ENCODE results near the gene STK39.

Gene STK39

DNA sequence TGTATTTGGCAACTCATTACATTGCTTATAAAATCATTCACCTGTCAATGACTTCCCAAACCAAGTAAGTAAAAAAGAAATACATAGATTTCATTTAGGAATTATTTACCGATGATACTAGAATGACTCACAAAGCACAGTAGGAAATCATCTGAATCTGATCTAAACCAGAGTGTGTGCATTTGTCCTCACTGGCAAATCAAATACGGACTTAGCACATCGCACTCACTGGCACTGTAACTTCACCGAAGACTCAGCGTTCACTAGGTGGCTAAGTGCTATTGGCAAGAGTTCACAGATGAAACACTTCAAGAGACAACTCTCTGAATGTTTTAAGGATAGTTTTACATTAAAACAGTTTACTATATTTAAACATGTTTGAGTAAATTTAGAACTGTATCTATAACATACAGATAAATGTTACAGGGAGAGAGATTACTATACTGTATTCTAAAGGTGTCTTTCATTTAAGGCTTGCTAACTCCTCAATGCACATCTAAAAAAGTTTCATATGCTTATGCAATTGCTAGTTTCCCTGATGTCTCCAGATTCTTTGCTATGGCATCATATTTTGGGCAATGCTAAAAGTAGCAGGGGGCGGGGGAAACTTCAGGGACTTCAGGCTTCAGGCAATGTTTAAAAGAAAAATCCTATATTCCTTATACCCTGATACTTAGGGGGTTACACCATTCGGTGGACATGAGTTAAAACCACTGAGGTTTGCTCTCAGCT lies 48.8 kb downstream of the STK39 start:
- no peak overlapping the region for H3K4ac ChIP-seq (ENCODE audit: low read depth in 1 of 2, low read length in 2 of 2)
- H3K27me3 ChIP-seq (ENCODE audit: control insufficient read depth in 1 of 2, insufficient read depth in 1 of 2, low read length in 2 of 2), result no peaks in the 10 kb centered on the region
- H2BK120ac ChIP-seq (ENCODE audit: low read depth, low read length), result no peak overlapping the region
- H3K9ac ChIP-seq (ENCODE audit: low read length), result peak overlapping the region; percentile 10
- no peak overlapping the region for H4K8ac ChIP-seq (ENCODE audit: low read length)
- peaks cover 5% of the 10 kb centered on the region for H3K4me1 ChIP-seq (ENCODE audit: control insufficient read depth, insufficient read depth, low read depth, low read length)
- H2BK15ac ChIP-seq (ENCODE audit: low read depth, poor library complexity, severe bottlenecking), result no peak overlapping the region
- no peak overlapping the region for H2AFZ ChIP-seq (ENCODE audit: low read depth, low read length)
- no peak overlapping the region for H2BK5ac ChIP-seq (ENCODE audit: low read depth, low read length, poor library complexity, severe bottlenecking)
- no peak overlapping the region for H4K91ac ChIP-seq (ENCODE audit: low read length)
- no peaks in the 10 kb centered on the region for H3K9me3 ChIP-seq (ENCODE audit: control insufficient read depth, low read length)
- no peak overlapping the region for H2AK5ac ChIP-seq (ENCODE audit: low read length, severe bottlenecking)
- H3K79me1 ChIP-seq (replicated peaks; ENCODE audit: low read length, poor library complexity, severe bottlenecking), result peaks cover 19% of the 10 kb centered on the region
- H3K4me2 ChIP-seq (ENCODE audit: low read length, poor library complexity, severe bottlenecking), result no peak overlapping the region
- DNase-seq, result no peak
- H3K36me3 ChIP-seq (ENCODE audit: control insufficient read depth in 1 of 2, insufficient read depth in 2 of 2, low read depth in 1 of 2, low read length in 2 of 2), result no peaks in the 10 kb centered on the region
- no peak overlapping the region for H3K4me3 ChIP-seq (ENCODE audit: insufficient read depth in 1 of 2, low read depth in 1 of 2, low read length in 2 of 2)
- no peak overlapping the region for H3K18ac ChIP-seq (ENCODE audit: low read depth in 1 of 2, low read length in 2 of 2)
- 97% methylated on average over 7 of the region's 7 CpGs for WGBS
- H2BK12ac ChIP-seq (ENCODE audit: low read length in 2 of 2), result no peak overlapping the region
- no peak overlapping the region for H3K23ac ChIP-seq (ENCODE audit: low read length in 2 of 2)
- no peak overlapping the region for H3K27ac ChIP-seq (ENCODE audit: low read length, poor library complexity, severe bottlenecking)
- H3K14ac ChIP-seq (ENCODE audit: low read length in 2 of 2), result no peak overlapping the region

DNA sequence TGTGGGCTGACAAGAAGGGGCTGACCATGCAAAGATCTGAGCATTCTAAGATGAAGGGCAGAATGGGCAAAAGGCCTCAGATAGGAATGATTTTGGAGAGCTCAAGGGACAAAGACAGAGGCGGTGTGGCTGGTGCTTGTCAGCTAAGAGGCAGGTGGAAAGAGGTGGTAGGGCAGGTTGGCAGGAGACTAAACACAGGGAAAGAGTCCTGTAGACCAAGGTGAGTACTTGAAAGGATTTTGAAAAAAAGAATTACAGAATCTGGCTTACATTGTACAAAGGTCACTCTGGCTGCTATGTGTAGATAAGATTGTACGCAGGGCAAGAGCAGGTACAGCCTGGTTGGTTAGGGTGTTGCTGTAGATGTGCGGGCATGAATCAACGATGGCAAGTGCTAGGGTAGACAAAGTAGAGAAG lies 50.6 kb downstream of the STK39 start:
- no peak overlapping the region for H3K4ac ChIP-seq (ENCODE audit: low read depth in 1 of 2, low read length in 2 of 2)
- 98% methylated on average over 4 of the region's 4 CpGs for WGBS
- H4K8ac ChIP-seq (ENCODE audit: low read length), result no peak overlapping the region
- DNase-seq, result no peak
- H3K9me3 ChIP-seq (ENCODE audit: control insufficient read depth, low read length), result no peaks in the 10 kb centered on the region
- no peak overlapping the region for H2AFZ ChIP-seq (ENCODE audit: low read depth, low read length)
- no peak overlapping the region for H3K18ac ChIP-seq (ENCODE audit: low read depth in 1 of 2, low read length in 2 of 2)
- no peak overlapping the region for H2BK12ac ChIP-seq (ENCODE audit: low read length in 2 of 2)
- H3K4me2 ChIP-seq (ENCODE audit: low read length, poor library complexity, severe bottlenecking), result no peak overlapping the region
- no peak overlapping the region for H2BK15ac ChIP-seq (ENCODE audit: low read depth, poor library complexity, severe bottlenecking)
- H3K23ac ChIP-seq (ENCODE audit: low read length in 2 of 2), result no peak overlapping the region
- no peak overlapping the region for H3K27ac ChIP-seq (ENCODE audit: low read length, poor library complexity, severe bottlenecking)
- no peaks in the 10 kb centered on the region for H3K27me3 ChIP-seq (ENCODE audit: control insufficient read depth in 1 of 2, insufficient read depth in 1 of 2, low read length in 2 of 2)
- no peak overlapping the region for H2AK5ac ChIP-seq (ENCODE audit: low read length, severe bottlenecking)
- no peak overlapping the region for H3K14ac ChIP-seq (ENCODE audit: low read length in 2 of 2)
- peaks cover 24% of the 10 kb centered on the region for H3K79me1 ChIP-seq (replicated peaks; ENCODE audit: low read length, poor library complexity, severe bottlenecking)
- no peak overlapping the region for H4K91ac ChIP-seq (ENCODE audit: low read length)
- H2BK120ac ChIP-seq (ENCODE audit: low read depth, low read length), result no peak overlapping the region
- H3K36me3 ChIP-seq (ENCODE audit: control insufficient read depth in 1 of 2, insufficient read depth in 2 of 2, low read depth in 1 of 2, low read length in 2 of 2), result no peaks in the 10 kb centered on the region
- no peak overlapping the region for H3K9ac ChIP-seq (ENCODE audit: low read length)
- H3K4me3 ChIP-seq (ENCODE audit: insufficient read depth in 1 of 2, low read depth in 1 of 2, low read length in 2 of 2), result no peak overlapping the region
- peaks cover 12% of the 10 kb centered on the region for H3K4me1 ChIP-seq (ENCODE audit: control insufficient read depth, insufficient read depth, low read depth, low read length)
- H2BK5ac ChIP-seq (ENCODE audit: low read depth, low read length, poor library complexity, severe bottlenecking), result no peak overlapping the region

DNA sequence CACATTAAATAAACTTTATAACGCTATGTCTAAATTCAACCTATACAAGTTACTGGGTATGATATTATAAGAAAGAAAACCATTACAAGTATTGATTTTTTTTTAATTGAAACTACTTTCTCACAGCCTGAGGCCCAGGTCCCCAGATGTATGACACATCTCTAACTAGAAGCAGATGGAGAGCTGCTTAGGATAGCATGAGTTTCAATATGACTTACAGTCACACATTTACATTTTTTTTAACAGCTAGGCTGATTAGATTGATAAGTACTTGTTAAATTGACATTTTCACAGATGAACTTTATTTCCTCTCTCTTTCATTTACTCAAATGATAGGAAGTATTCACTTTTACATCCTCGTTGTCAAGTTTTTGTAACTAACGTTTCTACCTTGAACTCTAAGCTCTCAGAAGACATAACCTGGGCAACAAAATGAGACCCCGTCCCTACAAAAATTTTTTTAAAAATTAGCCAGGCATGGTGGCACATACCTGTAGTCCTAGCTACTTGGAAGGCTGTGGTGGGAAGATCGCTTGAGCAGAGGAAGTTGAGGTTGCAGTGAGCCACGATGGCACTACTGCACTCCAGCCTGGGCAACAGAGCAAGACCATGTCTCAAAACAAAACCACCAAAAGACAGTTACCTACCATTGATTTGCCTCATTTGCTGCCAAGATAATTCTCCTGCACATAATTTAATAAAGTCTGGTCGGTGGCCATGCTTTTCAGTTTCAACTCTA lies 52.4 kb downstream of the STK39 start:
- Histone ChIP-seq H2BK15ac (ENCODE audit: low read depth, poor library complexity, severe bottlenecking) (no peak overlapping the region), H3K4ac (ENCODE audit: low read depth in 1 of 2, low read length in 2 of 2) (no peak overlapping the region), H2BK5ac (ENCODE audit: low read depth, low read length, poor library complexity, severe bottlenecking) (no peak overlapping the region), H3K79me1 (replicated peaks; ENCODE audit: low read length, poor library complexity, severe bottlenecking) (peaks cover 30% of the 10 kb centered on the region), H2AK5ac (ENCODE audit: low read length, severe bottlenecking) (no peak overlapping the region), H3K27ac (ENCODE audit: low read length, poor library complexity, severe bottlenecking) (no peak overlapping the region), H3K18ac (ENCODE audit: low read depth in 1 of 2, low read length in 2 of 2) (no peak overlapping the region), H3K4me1 (ENCODE audit: control insufficient read depth, insufficient read depth, low read depth, low read length) (peaks cover 10% of the 10 kb centered on the region), H3K4me3 (ENCODE audit: insufficient read depth in 1 of 2, low read depth in 1 of 2, low read length in 2 of 2) (no peak overlapping the region), H4K91ac (ENCODE audit: low read length) (no peak overlapping the region), H3K9me3 (ENCODE audit: control insufficient read depth, low read length) (no peaks in the 10 kb centered on the region), H3K9ac (ENCODE audit: low read length) (peak overlapping the region; percentile 35), H2BK12ac (ENCODE audit: low read length in 2 of 2) (no peak overlapping the region), H3K27me3 (ENCODE audit: control insufficient read depth in 1 of 2, insufficient read depth in 1 of 2, low read length in 2 of 2) (no peaks in the 10 kb centered on the region), H2AFZ (ENCODE audit: low read depth, low read length) (no peak overlapping the region), H3K4me2 (ENCODE audit: low read length, poor library complexity, severe bottlenecking) (no peak overlapping the region), H2BK120ac (ENCODE audit: low read depth, low read length) (no peak overlapping the region), H3K14ac (ENCODE audit: low read length in 2 of 2) (no peak overlapping the region), H4K8ac (ENCODE audit: low read length) (no peak overlapping the region), H3K36me3 (ENCODE audit: control insufficient read depth in 1 of 2, insufficient read depth in 2 of 2, low read depth in 1 of 2, low read length in 2 of 2) (no peaks in the 10 kb centered on the region), H3K23ac (ENCODE audit: low read length in 2 of 2) (no peak overlapping the region)
- no peak for DNase-seq
- WGBS, result 90% methylated on average over 6 of the region's 7 CpGs

DNA sequence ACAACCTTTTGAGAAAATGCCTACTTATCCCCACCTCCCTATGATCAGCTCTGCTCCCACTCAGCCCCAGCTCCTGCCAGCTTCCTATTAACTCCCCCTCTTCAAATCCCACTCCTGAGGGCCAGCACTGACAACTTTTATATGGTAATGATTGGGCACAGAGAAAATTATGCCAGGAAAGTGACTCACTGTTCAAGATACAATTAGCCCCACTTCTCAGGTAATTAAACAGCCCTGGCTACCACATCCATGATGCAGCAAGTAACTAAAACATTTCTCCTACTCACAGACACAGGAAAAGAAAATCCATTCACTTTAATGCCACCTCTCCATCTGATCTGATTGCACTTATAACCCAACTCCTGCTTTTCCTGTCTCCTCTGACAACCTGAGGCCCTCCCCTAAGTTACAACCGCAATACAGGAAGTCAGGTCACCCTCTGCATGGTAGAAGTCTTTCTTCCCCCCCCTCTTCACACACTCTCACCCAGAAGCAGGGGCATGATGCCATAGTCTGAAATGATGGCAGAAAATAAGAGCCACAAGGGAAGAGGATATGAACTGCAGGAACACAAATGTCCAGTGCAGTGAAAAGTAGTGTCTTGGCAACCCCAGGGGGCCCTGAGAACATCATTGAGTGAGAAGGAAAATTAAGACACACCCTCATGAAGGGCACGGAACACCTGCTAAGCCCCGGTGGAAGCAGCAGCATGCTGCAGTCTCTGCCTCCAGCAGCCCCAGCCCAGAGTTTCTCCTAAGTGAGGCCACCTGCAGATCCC lies 54.4 kb downstream of the STK39 start:
- H3K4ac ChIP-seq (ENCODE audit: low read depth in 1 of 2, low read length in 2 of 2), result no peak overlapping the region
- no peak overlapping the region for H3K27ac ChIP-seq (ENCODE audit: low read length, poor library complexity, severe bottlenecking)
- peaks cover 10% of the 10 kb centered on the region for H3K4me1 ChIP-seq (ENCODE audit: control insufficient read depth, insufficient read depth, low read depth, low read length)
- no peak overlapping the region for H2AFZ ChIP-seq (ENCODE audit: low read depth, low read length)
- H3K9me3 ChIP-seq (ENCODE audit: control insufficient read depth, low read length), result no peaks in the 10 kb centered on the region
- H3K23ac ChIP-seq (ENCODE audit: low read length in 2 of 2), result no peak overlapping the region
- no peak overlapping the region for H4K8ac ChIP-seq (ENCODE audit: low read length)
- 72% methylated on average over 3 of the region's 3 CpGs for WGBS
- H2AK5ac ChIP-seq (ENCODE audit: low read length, severe bottlenecking), result no peak overlapping the region
- no peak for DNase-seq
- no peak overlapping the region for H4K91ac ChIP-seq (ENCODE audit: low read length)
- H3K14ac ChIP-seq (ENCODE audit: low read length in 2 of 2), result peak overlapping the region in 1 of 2 experiments; percentile 75
- peaks cover 38% of the 10 kb centered on the region for H3K79me1 ChIP-seq (replicated peaks; ENCODE audit: low read length, poor library complexity, severe bottlenecking)
- H2BK15ac ChIP-seq (ENCODE audit: low read depth, poor library complexity, severe bottlenecking), result no peak overlapping the region
- H3K9ac ChIP-seq (ENCODE audit: low read length), result no peak overlapping the region
- H3K36me3 ChIP-seq (ENCODE audit: control insufficient read depth in 1 of 2, insufficient read depth in 2 of 2, low read depth in 1 of 2, low read length in 2 of 2), result no peaks in the 10 kb centered on the region
- no peaks in the 10 kb centered on the region for H3K27me3 ChIP-seq (ENCODE audit: control insufficient read depth in 1 of 2, insufficient read depth in 1 of 2, low read length in 2 of 2)
- peak overlapping the region; percentile 17 to 38 for H3K18ac ChIP-seq (ENCODE audit: low read depth in 1 of 2, low read length in 2 of 2)
- H2BK120ac ChIP-seq (ENCODE audit: low read depth, low read length), result no peak overlapping the region
- no peak overlapping the region for H3K4me2 ChIP-seq (ENCODE audit: low read length, poor library complexity, severe bottlenecking)
- no peak overlapping the region for H2BK5ac ChIP-seq (ENCODE audit: low read depth, low read length, poor library complexity, severe bottlenecking)
- H3K4me3 ChIP-seq (ENCODE audit: insufficient read depth in 1 of 2, low read depth in 1 of 2, low read length in 2 of 2), result no peak overlapping the region
- H2BK12ac ChIP-seq (ENCODE audit: low read length in 2 of 2), result peak overlapping the region in 1 of 2 experiments; percentile 34

Measured in mesenchymal stem cell (in vitro differentiated cells and primary cell).